HepG2 (cell line): Measurements from ENCODE around the gene TEX22. TPM values are rescaled to one million over a fixed set of nuclear protein-coding genes. Genes with fewer than 3 reads are reported as not detected.

Experiments used
- ASH2L ChIP-seq: fragments of 300-600, 200-600 bp; sonication (generic); IDR thresholded peaks from 2 replicates; pipeline ENCODE4 v1.7.0; 2017; ENCODE audit warnings: low read depth, mild to moderate bottlenecking, moderate library complexity, mixed read lengths, low read length; ENCODE audit not compliant: insufficient read length
- ATM ChIP-seq: fragments of 450-650 bp; IDR thresholded peaks from 2 replicates; pipeline ENCODE4 v1.7.1; 2017; ENCODE audit warnings: mild to moderate bottlenecking, borderline replicate concordance
- FOXC1 ChIP-seq: sonication (generic); formaldehyde crosslinking; IDR thresholded peaks from 2 replicates; pipeline ENCODE4 v1.8.0; 2022; ENCODE audit warnings: mild to moderate bottlenecking, missing genetic modification reagents, borderline replicate concordance
- HCFC1 ChIP-seq: fragments of 150-350 bp; IDR thresholded peaks from 2 replicates; pipeline ENCODE4 v1.6.1; 2014; ENCODE audit warnings: low read depth, low read length
- HNRNPUL1 ChIP-seq: fragments of 200-400 bp; formaldehyde crosslinking; IDR thresholded peaks from 2 replicates; pipeline ENCODE4 v1.6.1; 2017; ENCODE audit warnings: low read depth, mild to moderate bottlenecking, low read length, moderate library complexity
- KLF16 ChIP-seq, 2 experiments: sonication (generic) in 1 of 2; formaldehyde crosslinking in 1 of 2; IDR thresholded peaks; 2 replicates each; pipeline versions ENCODE4 v1.6.1 to v1.8.0; 2016 to 2023; ENCODE audit warnings: missing genetic modification reagents in 2 of 2, missing compliant biosample characterization in 1 of 2
- MTERF4 ChIP-seq: sonication (generic); formaldehyde crosslinking; IDR thresholded peaks from 2 replicates; pipeline ENCODE4 v1.8.0; 2023; ENCODE audit warnings: mild to moderate bottlenecking, missing genetic modification reagents
- NAIF1 ChIP-seq: sonication (generic); formaldehyde crosslinking; IDR thresholded peaks from 2 replicates; pipeline ENCODE4 v1.5.0; 2020; ENCODE audit warnings: mild to moderate bottlenecking, missing genetic modification reagents, borderline replicate concordance
- NONO ChIP-seq, 2 experiments: fragments of 450-650 bp in 1 of 2; sonication (generic) in 1 of 2; formaldehyde crosslinking in 1 of 2; IDR thresholded peaks in 1 of 2; conservative IDR thresholded peaks in 1 of 2; 2 replicates each; pipeline versions ENCODE4 v1.6.1 to v1.8.0; 2017 to 2022; ENCODE audit warnings: mild to moderate bottlenecking in 1 of 2, missing genetic modification reagents in 1 of 2, moderate library complexity in 1 of 2
- SMYD3 ChIP-seq: sonication (generic); formaldehyde crosslinking; IDR thresholded peaks from 2 replicates; pipeline ENCODE4 v1.8.1; 2023; ENCODE audit warnings: mild to moderate bottlenecking, missing genetic modification reagents
- SNAPC2 ChIP-seq: sonication (generic); formaldehyde crosslinking; IDR thresholded peaks from 2 replicates; pipeline ENCODE4 v1.8.1; 2022; ENCODE audit warnings: mild to moderate bottlenecking, missing genetic modification reagents
- SOX6 ChIP-seq, 2 experiments: fragments of 450-650 bp in 1 of 2; sonication (generic) in 1 of 2; formaldehyde crosslinking in 1 of 2; IDR thresholded peaks; 2 replicates each; pipeline versions ENCODE4 v1.4.0 to v1.6.1; 2017 to 2020; ENCODE audit warnings: antibody characterized with exemption in 1 of 2, mild to moderate bottlenecking in 1 of 2, missing genetic modification reagents in 1 of 2
- THAP9 ChIP-seq: sonication (generic); formaldehyde crosslinking; IDR thresholded peaks from 2 replicates; pipeline ENCODE4; 2020; ENCODE audit warnings: missing genetic modification reagents, mild to moderate bottlenecking, borderline replicate concordance
- ZNF142 ChIP-seq: sonication (generic); formaldehyde crosslinking; IDR thresholded peaks from 2 replicates; pipeline ENCODE4 v1.4.0; 2020; ENCODE audit warnings: missing genetic modification reagents
- ZNF17 ChIP-seq: sonication (generic); formaldehyde crosslinking; IDR thresholded peaks from 2 replicates; pipeline ENCODE4 v1.5.0; 2020; ENCODE audit warnings: mild to moderate bottlenecking, missing genetic modification reagents
- ZNF607 ChIP-seq: sonication (generic); formaldehyde crosslinking; IDR thresholded peaks from 2 replicates; pipeline ENCODE4 v1.5.1; 2020; ENCODE audit warnings: missing genetic modification reagents, mild to moderate bottlenecking, borderline replicate concordance
- polyA plus RNA-seq, 8 experiments: library from polyadenylated mRNA; depleted of rRNA in 3 of 8; stranded (reverse) in 7 of 8; unstranded in 1 of 8; fragments of >200 nt; fragmentation: Illumina TruSeq in 4 of 8; extraction: Trizol in 4 of 8; gene quantifications; 2 replicates each; pipeline versions ENCODE4 v1.2.1 to v1.2.3, GENCODE V29; 2011 to 2016; ENCODE audit warnings: low read depth in 4 of 8, missing spikeins in 1 of 8, mixed read lengths in 1 of 8; ENCODE audit not compliant: insufficient read depth in 1 of 8
- total RNA-seq, 5 experiments: library from RNA; depleted of rRNA; stranded (reverse); fragments of >200 nt; fragmentation: Illumina TruSeq; extraction: Trizol; gene quantifications; 2 replicates each; pipeline ENCODE4 v1.2.3, GENCODE V29; 2016; ENCODE audit warnings: low read depth in 1 of 5

Gene TEX22
- total and polyA plus RNA-seq, 2 of the 13 experiments (the other 11 are each of a cell fraction or from before 2014, with no cell fraction given) = 0.07 to 0.27 TPM

- peak; percentile 78 for TF ChIP-seq ASH2L
- no peak for TF ChIP-seq HNRNPUL1
- TF ChIP-seq HCFC1 = peak; percentile 41; the same call in 1 of the 2 replicates
- TF ChIP-seq SOX6 (IDR thresholded peaks at IDR 0.05) = no peak
- TF ChIP-seq SOX6 (CRISPR knock-in tag; IDR thresholded peaks at IDR 0.05) = peak; percentile 42; the same call in 1 of the 2 replicates
- TF ChIP-seq ATM = no peak
- peak in 1 of 2 experiments; percentile 50; a peak in 1 of 4 replicates for TF ChIP-seq KLF16 (CRISPR knock-in tag; IDR thresholded peaks at IDR 0.05)
- TF ChIP-seq ZNF142 = no peak; the same call in 1 of the 2 replicates
- TF ChIP-seq SNAPC2 (CRISPR knock-in tag) = peak; percentile 82; the same call in 1 of the 2 replicates
- peak; percentile 70; the same call in 1 of the 2 replicates for TF ChIP-seq SMYD3
- TF ChIP-seq NAIF1 = peak; percentile 18; the same call in 1 of the 2 replicates
- peak; percentile 46; the same call in 1 of the 2 replicates for TF ChIP-seq FOXC1 (CRISPR knock-in tag)
- no peak for TF ChIP-seq NONO (IDR thresholded peaks at IDR 0.05)
- TF ChIP-seq NONO (CRISPR knock-in tag; conservative IDR thresholded peaks at IDR 0.05) = peak; percentile 74; the same call in 1 of the 2 replicates
- TF ChIP-seq ZNF607 (CRISPR knock-in tag) = peak; percentile 58; the same call in 1 of the 2 replicates
- TF ChIP-seq THAP9 (CRISPR knock-in tag) = peak; percentile 46; the same call in 1 of the 2 replicates
- TF ChIP-seq MTERF4 (CRISPR knock-in tag) = no peak
- no peak for TF ChIP-seq ZNF17 (CRISPR knock-in tag)
These were observed at the start of gene TEX22 (continued) for GRCh38 chr14:105398044-105398725.
